ENCODE results near the gene METTL24. TPM values are rescaled to one million over a fixed set of nuclear protein-coding genes. Genes with fewer than 3 reads are reported as not detected.

METTL24 gene
- total RNA-seq, 1 experiment from 2014 or later: 0.61 TPM

GRCh38 chr6:110331390-110331789 lies 26.8 kb downstream of the METTL24 start:
- Histone ChIP-seq H2BK5ac (ENCODE audit: insufficient read length, low read length) (no peak overlapping the region), H4K5ac (ENCODE audit: insufficient read length, low read depth, low read length) (no peak overlapping the region), H3K4me2 (ENCODE audit: insufficient read depth, insufficient read length, low read length) (no peak overlapping the region), H4K91ac (ENCODE audit: insufficient read length, low read depth, low read length) (no peak overlapping the region), H3K27me3 (ENCODE audit: insufficient read depth, low read length) (no peaks in the 10 kb centered on the region), H4K8ac (replicated peaks; ENCODE audit: insufficient read length, low read depth, low read length) (no peak overlapping the region), H2BK20ac (ENCODE audit: low read depth, low read length, poor library complexity, severe bottlenecking) (no peak overlapping the region), H3K23ac (ENCODE audit: insufficient read length, low read depth, low read length) (no peak overlapping the region), H3K79me1 (ENCODE audit: insufficient read depth, low read depth, low read length, poor library complexity, severe bottlenecking) (no peaks in the 10 kb centered on the region), H3K79me2 (ENCODE audit: insufficient read depth, low read length) (no peaks in the 10 kb centered on the region), H3K56ac (ENCODE audit: insufficient read length, low read depth, low read length) (no peak overlapping the region), H3K23me2 (ENCODE audit: insufficient read length, low read depth, low read length, poor library complexity, severe bottlenecking) (peaks cover 3% of the 10 kb centered on the region), H3K9me3 (ENCODE audit: control insufficient read depth, low read depth, low read length) (no peaks in the 10 kb centered on the region), H3K27ac (ENCODE audit: insufficient read length, low read depth, low read length) (no peak overlapping the region), H3T11ph (ENCODE audit: low read length) (no peak overlapping the region), H4K20me1 (ENCODE audit: control insufficient read depth, insufficient read depth, insufficient read length) (no peaks in the 10 kb centered on the region), H3K9ac (ENCODE audit: extremely low read depth, insufficient read length, low read length) (no peak overlapping the region), H3K18ac (ENCODE audit: insufficient read length, low read depth, low read length) (no peak overlapping the region), H2AFZ (ENCODE audit: low read length) (no peak overlapping the region), H3K4ac (ENCODE audit: low read depth, low read length) (no peak overlapping the region), H3K4me1 (ENCODE audit: insufficient read depth, low read length) (no peaks in the 10 kb centered on the region; the same call in 1 of the 2 replicates), H3K14ac (ENCODE audit: insufficient read depth, low read length) (no peak overlapping the region), H2BK15ac (ENCODE audit: low read depth, low read length) (no peak overlapping the region), H2BK120ac (ENCODE audit: low read depth, low read length, poor library complexity, severe bottlenecking) (no peak overlapping the region), H2BK12ac (ENCODE audit: insufficient read length, low read depth, low read length) (no peak overlapping the region), H2AK5ac (ENCODE audit: insufficient read length, low read length) (no peak overlapping the region)
- Mint-ChIP-seq H3K36me3 (ENCODE audit: insufficient read depth in 1 of 3, low read depth in 3 of 3) (no peaks in the 10 kb centered on the region; a peak in 1 of 7 replicates), H3K9me3 (no peaks in the 10 kb centered on the region), H3K27ac (peak overlapping the region in 1 of 3 experiments; percentile 65; a peak in 2 of 7 replicates), H3K4me1 (peaks cover 25 to 38% of the 10 kb centered on the region in 2 experiments), H3K27me3 (ENCODE audit: low read depth) (no peaks in the 10 kb centered on the region), H3K4me3 (no peak overlapping the region)
- TF ChIP-seq CTCF (conservative IDR thresholded peaks at IDR 0.05): no peak
- WGBS (ENCODE audit: extremely low coverage, insufficient read length, low lambda C conversion rate): no CpG with 5 or more reads among the region's 3 CpGs
- DNase-seq: no peak

Measured in H9 (cell line).